Activated naive CD8-positive, alpha-beta T cell (primary cell): ENCODE data around the gene PRODH2.

Experiments used
- H3K27ac Mint-ChIP-seq: one replicate; pipeline ENCODE4 v1.8.0; 2021; ENCODE audit warnings: mixed read lengths
- H3K27me3 Mint-ChIP-seq: one replicate; pipeline ENCODE4 v1.8.0; 2021; ENCODE audit warnings: mixed read lengths
- H3K36me3 Mint-ChIP-seq: one replicate; pipeline ENCODE4 v1.8.0; 2021; ENCODE audit warnings: mixed read lengths
- H3K4me1 Mint-ChIP-seq: one replicate; pipeline ENCODE4 v1.8.0; 2021; ENCODE audit warnings: low read depth, mixed read lengths
- H3K4me3 Mint-ChIP-seq: one replicate; pipeline ENCODE4 v1.8.0; 2021; ENCODE audit warnings: mild to moderate bottlenecking, mixed read lengths
- H3K9me3 Mint-ChIP-seq: one replicate; pipeline ENCODE4 v1.8.0; 2021; ENCODE audit warnings: low read depth, mixed read lengths

Gene PRODH2

DNA sequence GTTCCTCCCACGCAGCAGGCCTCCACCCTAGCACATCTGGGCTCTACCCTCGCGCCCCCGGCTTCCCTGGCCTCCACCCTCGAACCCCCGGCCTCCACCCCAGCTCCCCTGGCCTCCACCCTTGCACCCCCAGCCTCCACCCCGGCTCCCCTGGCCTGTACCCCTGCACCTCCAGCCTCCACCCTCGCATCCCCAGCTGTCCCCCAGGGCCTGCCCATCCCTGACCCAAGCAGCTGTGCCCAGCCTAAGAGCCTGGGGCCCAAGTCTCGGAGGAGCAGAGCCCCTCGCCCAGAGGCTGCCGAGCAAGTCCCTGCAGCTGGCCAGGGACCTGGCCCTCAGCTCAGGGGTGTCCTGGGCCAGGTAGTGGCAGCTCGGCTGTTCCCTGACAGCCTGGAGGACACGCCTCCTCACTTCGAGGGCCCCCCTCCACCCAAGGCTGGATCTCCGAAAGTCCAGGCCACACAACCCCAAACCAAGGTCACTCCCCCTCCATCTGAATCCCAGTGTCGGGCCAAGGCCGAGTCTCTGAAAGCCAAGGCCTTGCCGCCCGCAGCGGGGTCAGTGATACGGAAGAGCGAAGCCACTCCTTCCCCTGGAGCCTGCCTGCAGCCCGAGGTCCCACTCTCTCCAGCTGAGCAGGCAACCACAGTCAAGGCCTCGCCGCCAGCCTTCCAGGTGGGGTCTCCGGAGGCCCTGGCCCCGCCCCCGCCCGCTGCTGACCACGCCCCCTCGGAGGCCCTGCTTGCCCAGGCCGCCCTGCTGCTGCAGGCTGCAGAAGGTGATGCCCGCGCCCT, 45.2 kb downstream of the PRODH2 start:
- Mint-ChIP-seq H3K4me1 (no peaks in the 10 kb centered on the region), H3K27me3 (no peaks in the 10 kb centered on the region), H3K36me3 (no peaks in the 10 kb centered on the region), H3K4me3 (no peak overlapping the region), H3K9me3 (no peaks in the 10 kb centered on the region), H3K27ac (no peak overlapping the region)

DNA sequence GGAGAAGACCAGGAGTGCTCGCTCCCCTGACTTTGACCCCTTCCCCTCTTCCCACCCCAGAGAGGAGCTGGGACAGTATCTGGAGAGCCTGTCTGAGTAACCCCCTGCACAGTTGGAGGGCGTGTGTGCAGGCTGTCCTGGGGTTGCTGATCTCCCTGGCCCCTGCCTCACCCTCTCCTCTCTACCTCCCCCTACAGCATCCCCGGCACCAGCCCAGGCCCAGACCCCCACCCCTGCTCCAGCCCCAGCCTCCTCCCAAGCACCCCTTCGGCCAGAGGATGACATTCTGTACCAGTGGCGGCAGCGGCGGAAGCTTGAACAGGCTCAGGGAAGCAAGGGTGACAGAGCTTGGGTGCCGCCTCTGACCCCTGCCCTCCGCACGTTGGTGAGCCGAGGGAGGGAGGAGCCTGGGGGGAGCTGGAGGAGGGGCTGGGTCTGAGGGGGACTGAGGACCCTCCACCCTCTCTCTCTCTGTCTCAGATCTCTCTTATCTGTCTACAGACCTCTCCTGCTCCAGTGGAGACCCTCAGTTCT, 46.0 kb downstream of the PRODH2 start:
- H3K4me3 Mint-ChIP-seq, result no peak overlapping the region
- H3K27me3 Mint-ChIP-seq, result no peaks in the 10 kb centered on the region
- H3K4me1 Mint-ChIP-seq, result no peaks in the 10 kb centered on the region
- H3K27ac Mint-ChIP-seq, result no peak overlapping the region
- no peaks in the 10 kb centered on the region for H3K36me3 Mint-ChIP-seq
- no peaks in the 10 kb centered on the region for H3K9me3 Mint-ChIP-seq

DNA sequence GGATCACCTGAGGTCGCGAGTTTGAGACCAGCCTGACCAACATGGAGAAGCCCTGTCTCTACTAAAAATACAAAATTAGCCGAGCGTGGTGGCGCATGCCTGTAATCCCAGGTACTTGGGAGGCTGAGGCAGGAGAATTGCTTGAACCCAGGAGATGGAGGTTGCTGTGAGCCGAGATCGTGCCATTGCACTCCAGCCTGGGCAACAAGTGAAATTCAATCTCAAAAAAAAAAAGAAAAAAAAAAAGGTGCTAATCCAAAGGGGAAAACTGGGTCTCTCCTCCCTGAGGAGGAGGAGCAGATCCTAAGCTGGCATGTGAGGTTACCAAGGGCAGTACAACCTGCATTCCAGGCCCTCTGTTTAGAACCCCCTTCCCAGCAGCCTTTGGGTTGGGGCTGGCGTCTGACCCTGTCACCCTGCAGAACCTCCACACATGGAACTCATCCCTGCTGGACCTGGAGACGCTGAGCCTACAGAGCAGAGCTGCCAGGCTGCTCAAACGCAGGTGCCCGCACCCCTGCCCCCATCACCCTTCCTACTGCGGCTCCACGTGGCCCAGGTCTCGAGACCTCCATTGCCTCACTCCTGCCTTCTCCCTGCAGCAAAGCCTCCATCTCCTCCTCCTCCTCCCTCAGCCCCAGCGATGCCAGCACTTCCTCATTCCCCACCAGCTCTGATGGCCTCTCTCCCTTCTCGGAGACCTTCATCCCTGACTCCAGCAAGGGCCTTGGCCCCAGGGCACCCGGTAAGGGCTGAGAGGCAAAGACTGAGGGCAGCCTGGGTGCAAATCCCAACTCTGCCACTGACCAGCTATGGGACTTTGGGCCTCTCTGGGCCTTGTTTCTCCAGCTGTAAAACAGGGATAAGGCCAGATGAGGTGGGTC, 48.0 kb downstream of the PRODH2 start:
- H3K9me3 Mint-ChIP-seq, result no peaks in the 10 kb centered on the region
- H3K27ac Mint-ChIP-seq, result no peak overlapping the region

DNA sequence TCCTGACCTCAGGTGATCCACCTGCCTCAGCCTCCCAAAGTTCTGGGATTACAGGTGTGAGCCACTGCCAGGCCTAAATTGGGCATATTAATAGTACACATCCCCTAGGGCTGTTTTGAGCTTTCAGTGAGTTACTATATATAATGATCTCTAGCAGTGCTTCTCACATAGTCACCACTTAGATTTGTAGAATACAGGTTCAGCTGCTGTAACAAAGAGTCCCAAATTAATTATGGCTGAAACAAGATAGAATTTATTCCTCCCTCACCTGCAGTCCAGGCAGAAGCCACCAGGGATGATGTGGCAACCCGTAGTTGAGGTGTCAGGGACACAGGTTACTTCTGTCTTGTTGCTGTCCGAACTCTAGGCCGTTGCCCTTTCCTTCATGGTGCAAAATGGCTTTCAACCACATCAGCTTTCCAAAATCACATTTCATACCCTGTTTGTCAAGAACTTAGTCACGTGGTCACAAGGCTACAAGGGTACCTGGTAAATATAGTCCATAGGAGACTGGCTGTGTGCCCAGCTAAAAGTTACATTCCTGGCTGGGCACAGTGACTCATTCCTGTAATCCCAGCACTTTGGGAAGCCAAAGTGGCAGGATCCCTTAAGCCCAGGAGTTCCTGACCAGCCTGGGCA, 51.8 kb downstream of the PRODH2 start:
- Mint-ChIP-seq H3K9me3 (no peaks in the 10 kb centered on the region), H3K4me1 (peaks cover 24% of the 10 kb centered on the region), H3K4me3 (no peak overlapping the region), H3K36me3 (no peaks in the 10 kb centered on the region), H3K27me3 (no peaks in the 10 kb centered on the region), H3K27ac (no peak overlapping the region)

More for the DNA sequence above, 48.0 kb downstream of the PRODH2 start:
- H3K4me3 Mint-ChIP-seq, result no peak overlapping the region
- no peaks in the 10 kb centered on the region for H3K4me1 Mint-ChIP-seq
- H3K36me3 Mint-ChIP-seq, result no peaks in the 10 kb centered on the region
- H3K27me3 Mint-ChIP-seq, result no peaks in the 10 kb centered on the region

DNA sequence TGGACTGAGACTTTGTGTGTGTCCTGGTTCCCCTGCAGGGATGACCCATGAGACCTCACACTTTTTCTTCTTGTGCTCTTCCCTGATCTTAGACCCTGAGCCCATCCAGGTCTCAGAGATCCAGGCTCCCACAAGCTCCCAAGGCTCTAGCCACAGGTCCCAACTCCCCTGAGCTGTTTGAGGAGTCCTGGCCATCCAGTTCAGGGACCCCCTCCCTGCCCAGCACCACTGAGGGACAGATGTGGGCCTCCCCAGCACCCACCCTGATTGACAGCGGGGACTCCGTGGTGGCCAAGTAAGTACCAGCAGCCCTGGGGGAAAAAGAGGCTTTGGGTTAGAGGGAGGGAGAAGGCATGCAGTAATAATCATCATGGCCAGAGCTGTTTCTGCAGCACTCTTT, 52.9 kb downstream of the PRODH2 start:
- no peaks in the 10 kb centered on the region for H3K27me3 Mint-ChIP-seq
- peak overlapping the region; percentile 96 for H3K4me3 Mint-ChIP-seq
- no peaks in the 10 kb centered on the region for H3K36me3 Mint-ChIP-seq
- H3K4me1 Mint-ChIP-seq, result peaks cover 27% of the 10 kb centered on the region
- no peak overlapping the region for H3K27ac Mint-ChIP-seq
- H3K9me3 Mint-ChIP-seq, result no peaks in the 10 kb centered on the region

DNA sequence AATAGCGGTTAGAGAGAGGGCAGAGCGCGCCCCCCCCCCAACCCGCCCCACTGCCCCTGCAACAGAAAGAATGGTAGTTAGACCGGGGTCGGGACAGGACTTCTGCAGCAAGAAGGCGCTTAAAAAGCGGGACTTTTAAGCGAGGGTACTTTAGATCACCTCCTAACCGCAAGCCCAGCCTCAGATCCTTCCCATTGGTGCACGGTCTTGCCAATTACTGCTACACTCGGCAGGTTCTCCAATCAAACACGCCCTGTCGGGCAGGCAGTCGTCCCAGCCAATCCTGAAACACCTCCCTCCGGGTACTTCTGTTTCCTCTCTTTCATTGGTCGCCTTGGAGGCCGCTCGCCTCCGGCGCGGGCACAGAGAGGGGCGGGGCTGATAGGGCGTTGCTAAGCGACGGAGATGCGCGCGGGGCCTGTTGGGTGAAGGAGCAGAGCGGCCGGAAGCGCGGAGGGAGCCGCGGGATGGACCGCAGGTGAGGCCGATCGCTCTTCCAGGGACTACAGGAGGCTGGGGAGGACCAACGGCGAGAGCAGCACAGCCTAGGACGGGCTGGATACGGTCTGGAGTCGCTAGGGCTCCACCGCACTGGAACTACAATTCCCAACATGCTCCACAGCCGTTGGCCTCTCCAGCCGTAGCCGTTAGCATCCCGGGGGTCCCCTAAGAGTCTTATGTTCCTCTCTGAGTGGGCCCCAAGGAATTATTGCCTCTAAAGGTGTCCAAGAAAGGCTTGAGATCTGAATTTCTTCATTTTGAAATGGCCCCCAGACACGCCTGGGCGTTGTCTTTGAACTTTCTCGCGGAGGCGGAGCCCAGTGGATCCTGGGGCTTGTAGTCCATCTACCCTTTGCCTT, 54.7 kb downstream of the PRODH2 start, which contains the start of gene PROSER3:
Gene PROSER3 (plus strand): TSS at position 428 of the 860 bp plus-strand sequence. CDS start 40 bp downstream, at position 468.
- no peaks in the 10 kb centered on the region for H3K36me3 Mint-ChIP-seq
- H3K4me3 Mint-ChIP-seq, result peak within 1 kb of the TSS; percentile 96
- no peaks in the 10 kb centered on the region for H3K9me3 Mint-ChIP-seq
- no peaks in the 10 kb centered on the region for H3K27me3 Mint-ChIP-seq
- peaks cover 27% of the 10 kb centered on the region for H3K4me1 Mint-ChIP-seq
- H3K27ac Mint-ChIP-seq, result peak within 1 kb of the TSS; percentile 95

DNA sequence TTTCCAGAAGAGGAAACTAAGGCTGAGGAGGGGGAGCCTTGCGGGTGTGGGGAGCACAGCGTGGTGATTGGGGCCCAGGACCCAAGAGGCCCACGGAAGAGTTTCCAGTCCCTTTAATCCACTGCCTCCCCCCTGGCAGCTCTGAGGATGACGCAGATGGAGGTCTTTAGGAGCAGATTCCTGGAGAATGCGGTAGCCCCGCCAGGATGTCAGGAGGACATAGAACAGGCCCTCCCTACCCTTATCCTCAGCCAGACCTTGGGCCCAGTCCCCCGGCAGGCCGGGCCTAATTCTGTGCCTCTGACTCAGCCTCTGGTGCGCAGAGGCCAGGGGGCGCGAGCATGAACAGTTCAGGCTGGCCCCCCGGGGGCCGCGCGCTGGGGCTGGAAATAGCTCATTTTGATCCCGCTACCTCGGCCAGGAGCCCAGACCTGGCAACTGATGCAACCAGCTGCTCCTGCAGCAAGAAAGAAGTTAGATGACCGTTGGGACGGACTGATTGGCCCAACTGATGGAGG, 55.4 kb downstream of the PRODH2 start:
- Mint-ChIP-seq H3K27me3 (no peaks in the 10 kb centered on the region), H3K36me3 (no peaks in the 10 kb centered on the region), H3K4me3 (peak overlapping the region; percentile 96), H3K4me1 (peaks cover 27% of the 10 kb centered on the region), H3K27ac (no peak overlapping the region), H3K9me3 (no peaks in the 10 kb centered on the region)

DNA sequence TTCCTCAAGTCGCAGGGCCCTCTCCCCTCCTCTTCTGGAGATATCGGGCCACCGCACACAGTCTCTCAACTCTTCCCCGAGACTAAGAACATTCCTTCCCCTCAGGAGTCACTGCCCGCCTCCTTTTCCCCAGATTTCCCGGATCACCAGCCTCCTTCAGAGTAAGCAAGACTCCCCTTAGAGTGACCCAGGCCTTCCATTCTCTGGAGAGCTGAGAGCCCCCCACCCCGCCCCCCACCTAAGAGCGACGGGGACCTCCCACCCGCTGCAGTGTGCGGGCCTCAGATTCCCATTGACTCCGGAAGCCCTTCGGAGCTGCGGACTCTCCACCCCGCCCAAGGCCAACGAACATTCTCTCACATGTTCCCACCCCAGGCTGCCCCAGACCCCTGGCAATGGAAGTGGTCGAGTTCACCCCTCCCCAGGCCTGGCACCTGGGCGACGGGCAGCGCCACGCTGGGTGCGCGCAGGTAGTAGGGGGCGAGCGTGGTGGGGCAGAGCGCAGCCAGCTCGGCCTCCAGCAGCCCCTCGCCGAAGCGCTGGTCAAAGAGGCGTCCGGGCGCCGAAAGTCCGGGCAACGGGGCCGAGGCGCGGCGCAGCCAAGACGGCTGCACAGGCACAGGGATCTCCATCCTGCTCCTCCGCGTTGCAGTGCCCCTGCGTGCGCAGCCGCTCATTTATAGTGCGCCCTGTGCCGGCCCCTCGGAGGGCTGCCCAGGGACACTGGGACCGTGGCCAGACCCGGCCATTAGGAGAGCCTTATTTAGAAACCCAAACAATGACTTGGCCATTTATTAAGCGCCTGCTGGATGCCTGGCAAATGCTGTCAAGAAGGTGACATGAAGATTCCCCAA, 56.0 kb downstream of the PRODH2 start, which contains the start of gene HSPB6:
Gene HSPB6 (minus strand): TSS at position 653 of the 854 bp plus-strand sequence. CDS start 21 bp downstream, at position 632.
- Mint-ChIP-seq H3K36me3 (no peaks in the 10 kb centered on the region), H3K27ac (peak within 1 kb of the TSS; percentile 95), H3K27me3 (no peaks in the 10 kb centered on the region), H3K4me1 (peaks cover 27% of the 10 kb centered on the region), H3K9me3 (no peaks in the 10 kb centered on the region), H3K4me3 (peak within 1 kb of the TSS; percentile 96)

DNA sequence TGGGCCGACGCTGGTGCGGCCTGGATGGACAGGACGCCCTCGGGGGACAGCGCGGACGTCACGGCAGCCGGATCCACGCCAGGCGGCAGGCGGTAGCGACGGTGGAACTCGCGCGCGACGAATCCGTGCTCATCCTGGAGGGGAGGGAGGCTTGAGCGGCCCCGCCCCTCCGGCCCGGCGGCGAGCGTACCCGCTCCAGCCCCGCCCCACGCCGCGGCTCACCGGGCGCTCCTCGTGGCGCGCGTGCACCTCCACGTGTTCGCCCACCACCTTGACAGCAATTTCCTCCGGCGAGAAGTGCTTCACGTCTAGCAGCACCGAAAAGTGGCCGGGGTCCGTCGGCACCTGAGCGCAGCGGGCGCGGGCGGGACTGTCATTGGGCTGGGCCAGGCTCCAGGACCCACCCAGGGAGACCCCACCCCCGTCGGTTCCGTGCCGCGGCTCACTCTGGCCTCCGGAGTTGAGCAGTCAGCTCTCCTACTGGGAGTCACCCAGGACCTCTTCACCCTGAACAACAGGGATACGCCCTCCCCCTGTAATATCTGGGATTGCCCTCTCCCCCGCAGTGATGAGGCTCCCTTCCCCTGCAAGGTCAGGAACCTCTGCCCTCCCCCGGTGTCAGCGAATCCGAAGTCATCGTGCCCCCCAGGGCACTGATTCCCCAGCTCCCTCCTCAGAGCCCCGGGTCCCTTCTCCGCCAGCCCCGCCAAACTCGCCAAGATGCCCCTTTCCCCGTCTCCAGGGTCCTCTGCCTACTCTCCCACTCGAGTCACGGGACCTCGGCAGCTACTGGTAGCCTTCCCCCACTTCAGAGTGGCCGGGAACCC, 56.9 kb downstream of the PRODH2 start:
- Mint-ChIP-seq H3K27me3 (no peaks in the 10 kb centered on the region), H3K4me3 (peak overlapping the region; percentile 68), H3K9me3 (no peaks in the 10 kb centered on the region), H3K4me1 (peaks cover 27% of the 10 kb centered on the region), H3K27ac (no peak overlapping the region), H3K36me3 (no peaks in the 10 kb centered on the region)

DNA sequence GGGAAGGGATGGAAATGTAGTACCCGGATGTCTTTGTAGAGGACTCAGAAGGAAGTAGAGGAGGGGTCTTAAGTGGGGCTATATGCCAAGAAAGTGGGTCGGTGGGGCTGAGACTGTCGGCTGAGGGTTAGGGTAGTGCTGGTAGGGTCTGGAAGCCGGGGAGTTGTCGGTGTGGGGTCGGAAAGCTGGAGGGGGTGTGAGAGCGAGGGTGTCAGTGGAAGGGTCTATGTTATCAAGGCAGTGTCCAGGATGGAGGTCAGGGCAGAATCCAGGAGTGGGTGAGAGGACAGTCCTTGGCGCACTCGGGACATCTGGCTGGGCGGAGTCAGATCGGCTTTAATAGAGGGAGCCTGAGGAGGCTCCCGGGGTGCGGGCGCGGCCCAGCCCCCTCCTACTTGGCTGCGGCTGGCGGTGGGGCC, 57.5 kb downstream of the PRODH2 start:
- no peaks in the 10 kb centered on the region for H3K27me3 Mint-ChIP-seq
- no peaks in the 10 kb centered on the region for H3K9me3 Mint-ChIP-seq
- peaks cover 27% of the 10 kb centered on the region for H3K4me1 Mint-ChIP-seq
- H3K27ac Mint-ChIP-seq, result no peak overlapping the region
- H3K36me3 Mint-ChIP-seq, result no peaks in the 10 kb centered on the region
- peak overlapping the region; percentile 51 for H3K4me3 Mint-ChIP-seq

DNA sequence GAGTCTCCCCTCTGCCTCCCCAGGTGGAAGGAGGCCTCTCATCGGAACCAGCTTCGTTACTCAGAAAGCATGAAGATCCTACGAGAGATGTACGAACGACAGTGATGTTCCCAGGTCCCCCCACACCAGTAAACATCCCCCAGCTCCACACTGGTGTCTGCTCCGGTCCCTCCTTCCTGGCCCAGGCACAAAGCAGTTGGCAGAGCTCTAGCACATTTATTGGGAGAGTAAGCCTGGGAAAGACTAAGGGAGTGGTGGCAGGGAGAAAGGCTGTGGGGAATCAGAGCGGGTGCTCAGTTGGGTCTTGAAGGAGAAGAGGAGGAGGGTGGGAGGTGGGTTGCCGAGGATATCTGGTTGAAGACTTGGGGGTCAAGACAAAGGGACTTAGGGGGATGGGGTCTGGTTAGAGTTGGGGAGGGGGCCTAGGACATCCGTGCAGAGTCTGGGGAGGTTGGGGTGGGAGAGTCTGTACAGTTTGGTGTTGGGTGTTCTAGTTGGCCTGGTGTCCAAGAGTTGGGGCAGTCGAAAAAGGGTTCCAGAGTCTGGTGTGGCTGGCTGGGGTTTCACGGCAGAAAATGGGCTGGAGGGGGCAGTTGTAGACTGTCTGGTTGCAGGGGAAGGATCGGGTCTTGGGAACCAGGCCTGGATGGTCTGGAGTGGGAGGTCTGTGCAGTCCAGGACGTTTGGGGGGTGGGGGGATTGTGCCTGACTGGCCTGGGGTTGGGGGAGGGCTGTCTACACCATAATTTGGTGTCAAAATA, 58.1 kb downstream of the PRODH2 start:
- H3K36me3 Mint-ChIP-seq, result no peaks in the 10 kb centered on the region
- no peaks in the 10 kb centered on the region for H3K27me3 Mint-ChIP-seq
- H3K4me1 Mint-ChIP-seq, result peaks cover 30% of the 10 kb centered on the region
- H3K4me3 Mint-ChIP-seq, result peak overlapping the region; percentile 51
- H3K9me3 Mint-ChIP-seq, result no peaks in the 10 kb centered on the region
- H3K27ac Mint-ChIP-seq, result no peak overlapping the region
